Trophoblast cell (in vitro differentiated cells and primary cell): ENCODE data around the gene RPA1.
"Not testable (repeated sequence)": the region's sequence is repeated elsewhere in the genome, so short reads cannot be mapped to it uniquely, and the experiment has no call there.

Experiments
- DNase-seq, 2 donors: peaks; one replicate each; pipeline ENCODE4 v3.0.0-alpha.2; 2016
- H2AFZ ChIP-seq: 2 replicates; pipeline ENCODE4 v1.6.1; 2013; ENCODE audit warnings: low read length, moderate library complexity, mild to moderate bottlenecking; ENCODE audit not compliant: insufficient read depth, poor library complexity
- H2AK5ac ChIP-seq: 2 replicates; pipeline ENCODE4 v1.6.1; 2013; ENCODE audit warnings: mild to moderate bottlenecking, low read length
- H2BK120ac ChIP-seq: 2 replicates; pipeline ENCODE4 v1.6.1; 2013; ENCODE audit warnings: low read length, mild to moderate bottlenecking, moderate library complexity; ENCODE audit not compliant: insufficient read depth, poor library complexity
- H2BK12ac ChIP-seq: 2 replicates; pipeline ENCODE4 v1.6.1; 2013; ENCODE audit warnings: mild to moderate bottlenecking, low read length, moderate library complexity
- H2BK5ac ChIP-seq: 2 replicates; pipeline ENCODE4 v1.6.1; 2013; ENCODE audit warnings: low read length, low read depth, moderate library complexity, mild to moderate bottlenecking; ENCODE audit not compliant: poor library complexity
- H3K14ac ChIP-seq: 2 replicates; pipeline ENCODE4 v1.6.1; 2013; ENCODE audit warnings: mild to moderate bottlenecking, low read length
- H3K18ac ChIP-seq: 2 replicates; pipeline ENCODE4 v1.6.1; 2013; ENCODE audit warnings: mild to moderate bottlenecking, low read length
- H3K23ac ChIP-seq: 2 replicates; pipeline ENCODE4 v1.6.1; 2013; ENCODE audit warnings: low read length
- H3K27ac ChIP-seq: 2 replicates; pipeline ENCODE4 v1.5.1; 2013; ENCODE audit warnings: low read depth, mild to moderate bottlenecking, inconsistent platforms, low read length, moderate library complexity
- H3K27me3 ChIP-seq: 2 replicates; pipeline ENCODE4 v1.6.1; 2013; ENCODE audit warnings: inconsistent platforms, mild to moderate bottlenecking, low read length, moderate library complexity; ENCODE audit not compliant: insufficient read depth
- H3K36me3 ChIP-seq, 2 experiments: 1 replicate in 1 of 2; 2 replicates in 1 of 2; pipeline ENCODE4 v1.6.1; 2013; ENCODE audit warnings: low read length in 2 of 2, mild to moderate bottlenecking in 2 of 2, moderate library complexity in 1 of 2; ENCODE audit not compliant: insufficient read depth in 2 of 2, control insufficient read depth in 1 of 2
- H3K4ac ChIP-seq: 2 replicates; pipeline ENCODE4 v1.6.1; 2013; ENCODE audit warnings: low read depth, mild to moderate bottlenecking, low read length, moderate library complexity
- H3K4me1 ChIP-seq, 2 experiments: 1 replicate in 1 of 2; 2 replicates in 1 of 2; pipeline ENCODE4 v1.6.1; 2013; ENCODE audit warnings: low read length in 2 of 2, mild to moderate bottlenecking in 2 of 2, moderate library complexity in 1 of 2; ENCODE audit not compliant: insufficient read depth in 2 of 2, control insufficient read depth in 1 of 2
- H3K4me2 ChIP-seq: 2 replicates; pipeline ENCODE4 v1.6.1; 2013; ENCODE audit warnings: inconsistent platforms, mild to moderate bottlenecking, low read length, moderate library complexity
- H3K4me3 ChIP-seq: 2 replicates; pipeline ENCODE4 v1.5.1; 2013; ENCODE audit warnings: mild to moderate bottlenecking, low read depth, low read length, inconsistent platforms
- H3K79me1 ChIP-seq: one replicate; pipeline ENCODE4 v1.6.1; 2013; ENCODE audit warnings: low read length
- H3K79me2 ChIP-seq: 2 replicates; pipeline ENCODE4 v1.6.1; 2013; ENCODE audit warnings: low read length, mild to moderate bottlenecking; ENCODE audit not compliant: control insufficient read depth, insufficient read depth, poor library complexity
- H3K9ac ChIP-seq: 2 replicates; pipeline ENCODE4 v1.6.1; 2013; ENCODE audit warnings: mild to moderate bottlenecking, low read length
- H3K9me3 ChIP-seq: 2 replicates; pipeline ENCODE4 v1.6.1; 2013; ENCODE audit warnings: low read depth, mild to moderate bottlenecking, control low read depth, inconsistent platforms, low read length; ENCODE audit not compliant: insufficient read depth
- H4K12ac ChIP-seq: 2 replicates; pipeline ENCODE4 v1.6.1; 2013; ENCODE audit warnings: low read depth, mild to moderate bottlenecking, low read length, moderate library complexity
- H4K8ac ChIP-seq: 2 replicates; pipeline ENCODE4 v1.6.1; 2013; ENCODE audit warnings: low read depth, mild to moderate bottlenecking, low read length, moderate library complexity
- H4K91ac ChIP-seq: one replicate; pipeline ENCODE4 v1.6.1; 2013; ENCODE audit warnings: low read depth, mild to moderate bottlenecking, low read length, moderate library complexity
- WGBS: extraction: QIAGEN DNeasy Blood & Tissue Kit; methylation state at CpG from one replicate; pipeline ENCODE4 v1.1.7; 2013; ENCODE audit warnings: missing lambda C conversion rate; ENCODE audit not compliant: insufficient read length, insufficient coverage; ENCODE audit errors: extremely low coverage; 5-methylcytosine and 5-hydroxymethylcytosine counted together

The RPA1 gene

DNA sequence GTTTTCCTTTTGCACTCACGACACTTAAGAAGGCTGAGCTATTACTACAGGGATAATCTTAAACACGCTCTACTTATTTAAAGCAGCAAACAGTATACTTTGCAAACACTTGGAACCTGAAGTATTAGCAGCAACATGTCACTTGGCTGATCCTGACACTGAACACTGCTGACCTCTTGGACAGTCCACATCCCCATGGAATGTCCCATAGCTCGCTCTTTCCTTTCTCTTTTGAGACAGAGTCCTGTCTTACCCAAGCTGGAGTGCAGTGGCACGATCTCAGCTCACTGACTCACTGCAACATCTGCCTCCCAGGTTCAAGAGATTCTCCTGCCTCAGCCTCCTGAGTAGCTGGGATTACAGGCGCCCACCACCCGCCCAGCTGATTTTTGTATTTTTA, 26.5 kb upstream of the RPA1 start:
- Histone ChIP-seq H2BK5ac (no peak overlapping the region), H3K79me1 (no peaks in the 10 kb centered on the region), H2BK12ac (no peak overlapping the region), H3K18ac (no peak overlapping the region), H4K8ac (no peak overlapping the region), H3K4ac (no peak overlapping the region), H3K4me2 (no peak overlapping the region), H3K9me3 (no peaks in the 10 kb centered on the region), H3K36me3 (peaks cover 22 to 25% of the 10 kb centered on the region in 2 experiments), H3K9ac (no peak overlapping the region), H3K79me2 (no peaks in the 10 kb centered on the region), H3K14ac (no peak overlapping the region), H4K91ac (no peak overlapping the region), H2BK120ac (no peak overlapping the region), H2AFZ (no peak overlapping the region), H3K27me3 (no peaks in the 10 kb centered on the region), H4K12ac (no peak overlapping the region), H3K4me3 (no peak overlapping the region), H2AK5ac (no peak overlapping the region), H3K4me1 (peaks cover 3% of the 10 kb centered on the region in 2 experiments), H3K27ac (no peak overlapping the region), H3K23ac (no peak overlapping the region)
- WGBS: no CpG with 5 or more reads among the region's 6 CpGs
- DNase-seq: no peak

DNA sequence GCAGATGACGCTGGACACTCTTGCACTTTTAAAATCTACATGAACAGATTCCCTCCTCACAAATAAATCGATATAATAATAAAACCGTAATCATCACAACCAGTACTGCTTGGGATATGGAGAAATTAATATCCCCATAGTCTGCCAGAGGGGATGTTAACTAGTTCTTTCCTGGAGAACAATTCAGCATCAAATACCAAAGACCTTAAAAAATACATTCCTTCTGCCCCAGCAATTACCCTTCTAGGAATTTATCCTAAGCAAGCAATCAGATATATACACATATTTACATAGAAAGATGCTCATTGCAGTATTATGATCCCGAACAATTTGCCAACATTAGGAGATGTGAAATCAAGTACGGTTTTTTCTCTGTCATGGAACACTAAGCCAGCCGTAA, 21.9 kb upstream of the RPA1 start:
- Histone ChIP-seq H3K27ac (no peak overlapping the region), H3K14ac (no peak overlapping the region), H3K18ac (no peak overlapping the region), H2AK5ac (no peak overlapping the region), H2BK12ac (no peak overlapping the region), H4K12ac (no peak overlapping the region), H3K4me3 (no peak overlapping the region), H3K36me3 (peaks cover 27 to 34% of the 10 kb centered on the region in 2 experiments), H2BK5ac (no peak overlapping the region), H4K91ac (no peak overlapping the region), H3K79me1 (no peaks in the 10 kb centered on the region), H3K4me2 (no peak overlapping the region), H4K8ac (no peak overlapping the region), H3K23ac (no peak overlapping the region), H3K4ac (no peak overlapping the region), H3K9me3 (no peaks in the 10 kb centered on the region), H3K9ac (no peak overlapping the region), H3K4me1 (no peaks in the 10 kb centered on the region), H2AFZ (no peak overlapping the region), H3K79me2 (no peaks in the 10 kb centered on the region), H3K27me3 (no peaks in the 10 kb centered on the region), H2BK120ac (no peak overlapping the region)
- WGBS: 100% methylated on average over 2 of the region's 6 CpGs
- no peak for DNase-seq

DNA sequence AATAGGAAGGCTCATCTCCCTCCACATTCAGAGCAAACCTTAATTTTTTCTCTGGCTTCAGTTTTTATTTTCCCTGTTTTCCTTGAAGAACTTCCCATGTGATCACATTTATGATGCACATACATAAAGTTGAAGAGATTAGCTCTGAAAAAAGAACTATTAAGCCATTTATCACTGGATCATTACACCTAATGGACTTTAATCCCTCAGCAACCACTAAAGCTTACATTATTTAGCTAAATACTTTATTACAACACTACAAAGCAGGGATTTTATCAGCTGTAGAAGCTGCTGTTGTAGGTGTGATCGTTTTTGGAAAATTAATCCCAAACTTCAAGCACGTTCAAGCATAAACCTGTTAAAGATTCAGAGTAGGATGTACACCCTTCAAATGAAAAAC, 21.2 kb upstream of the RPA1 start:
- H3K79me2 ChIP-seq: no peaks in the 10 kb centered on the region
- no peak overlapping the region for H2AK5ac ChIP-seq
- H4K91ac ChIP-seq: no peak overlapping the region
- H4K8ac ChIP-seq: no peak overlapping the region
- H3K4ac ChIP-seq: no peak overlapping the region
- no peak overlapping the region for H2BK12ac ChIP-seq
- H3K36me3 ChIP-seq: peaks cover 26 to 32% of the 10 kb centered on the region in 2 experiments
- no peak overlapping the region for H3K14ac ChIP-seq
- no peaks in the 10 kb centered on the region for H3K4me1 ChIP-seq
- H3K27me3 ChIP-seq: no peaks in the 10 kb centered on the region
- no peaks in the 10 kb centered on the region for H3K9me3 ChIP-seq
- no peak overlapping the region for H3K23ac ChIP-seq
- H3K79me1 ChIP-seq: no peaks in the 10 kb centered on the region
- no peak overlapping the region for H3K4me3 ChIP-seq
- H3K4me2 ChIP-seq: no peak overlapping the region
- no peak overlapping the region for H3K9ac ChIP-seq
- no CpG with 5 or more reads among the region's 2 CpGs for WGBS
- H2BK120ac ChIP-seq: no peak overlapping the region
- no peak overlapping the region for H3K27ac ChIP-seq
- no peak overlapping the region for H2AFZ ChIP-seq
- no peak overlapping the region for H4K12ac ChIP-seq
- H3K18ac ChIP-seq: no peak overlapping the region
- no peak for DNase-seq
- no peak overlapping the region for H2BK5ac ChIP-seq

DNA sequence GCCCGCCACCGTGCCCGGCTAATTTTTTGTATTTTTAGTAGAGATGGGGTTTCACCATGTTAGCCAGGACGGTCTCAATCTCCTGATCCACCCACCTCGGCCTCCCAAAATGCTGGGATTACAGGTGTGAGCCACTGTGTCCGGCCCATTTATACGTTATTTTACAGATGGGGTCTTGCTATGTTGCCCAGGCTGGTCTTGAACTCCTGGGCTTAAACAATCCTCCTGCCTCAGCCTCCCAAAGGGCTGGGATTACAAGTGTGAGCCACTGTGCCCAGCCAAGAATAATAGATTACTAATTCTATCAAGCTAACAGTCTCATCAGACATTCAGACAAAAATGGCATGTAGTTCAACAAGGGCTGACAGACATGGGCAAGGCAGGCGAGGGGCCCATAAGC, 20.0 kb upstream of the RPA1 start:
- H3K4me1 ChIP-seq, H2AFZ ChIP-seq, H3K9me3 ChIP-seq, H3K79me1 ChIP-seq, H3K4me2 ChIP-seq, H2BK120ac ChIP-seq, H2BK5ac ChIP-seq, H3K9ac ChIP-seq, H3K4me3 ChIP-seq, H3K23ac ChIP-seq, DNase-seq, H3K27me3 ChIP-seq, H4K12ac ChIP-seq, H4K8ac ChIP-seq, H3K14ac ChIP-seq, H4K91ac ChIP-seq, H2AK5ac ChIP-seq, H3K79me2 ChIP-seq, H3K4ac ChIP-seq, H3K18ac ChIP-seq, H2BK12ac ChIP-seq, H3K27ac ChIP-seq: not testable (repeated sequence)
- H3K36me3 ChIP-seq: peaks cover 21 to 30% of the 10 kb centered on the region in 2 experiments
- WGBS: no CpG with 5 or more reads among the region's 8 CpGs
